SHP77 (cell line): ENCODE results near the gene OPRL1.
"Not testable (repeated sequence)": the region's sequence is repeated elsewhere in the genome, so short reads cannot be mapped to it uniquely, and the experiment has no call there.

Experiments used
- DNase-seq, 2 experiments: peaks; one replicate each; lab custom pipeline; 2025; lab: John Stamatoyannopoulos, UW

Gene OPRL1

GRCh38 chr20:64087226-64087825, 7.4 kb downstream of the OPRL1 start:
- DNase-seq: not testable (repeated sequence)

GRCh38 chr20:64088586-64088985, 8.7 kb downstream of the OPRL1 start:
- not testable (repeated sequence) for DNase-seq

- peak; percentile 24 to 39 for DNase-seq
Measured at GRCh38 chr20:64090165-64090564, 10.3 kb downstream of the OPRL1 start.

GRCh38 chr20:64091340-64091739, 11.5 kb downstream of the OPRL1 start:
- peak in 1 of 2 experiments; percentile 56 for DNase-seq

- peak; percentile 53 to 77 for DNase-seq
Measured at GRCh38 chr20:64091770-64092169, 11.9 kb downstream of the OPRL1 start.

GRCh38 chr20:64092258-64093012, 12.6 kb downstream of the OPRL1 start:
- DNase-seq: peak in 1 of 2 experiments; percentile 44

- peak; percentile 78 to 81 for DNase-seq
Measured at GRCh38 chr20:64093013-64093503, 13.2 kb downstream of the OPRL1 start.

- DNase-seq: no peak
Measured at GRCh38 chr20:64095455-64095854, 15.6 kb downstream of the OPRL1 start.

- DNase-seq: no peak
Measured at GRCh38 chr20:64095927-64096326, 16.0 kb downstream of the OPRL1 start.

GRCh38 chr20:64096535-64096934, 16.7 kb downstream of the OPRL1 start:
- no peak for DNase-seq

GRCh38 chr20:64098471-64099013, 18.7 kb downstream of the OPRL1 start:
- DNase-seq: no peak

GRCh38 chr20:64099086-64099786, 19.4 kb downstream of the OPRL1 start:
- peak; percentile 95 to 99 for DNase-seq

GRCh38 chr20:64099880-64100565, 20.1 kb downstream of the OPRL1 start:
- peak in 1 of 2 experiments; percentile 71 for DNase-seq

- no peak for DNase-seq
Measured at GRCh38 chr20:64100566-64100888, 20.6 kb downstream of the OPRL1 start.

- no peak for DNase-seq
Measured at GRCh38 chr20:64100946-64101688, 21.2 kb downstream of the OPRL1 start.

- DNase-seq: peak; percentile 54 to 74
Measured at GRCh38 chr20:64101731-64102621, 22.1 kb downstream of the OPRL1 start.

GRCh38 chr20:64102647-64103354, 22.9 kb downstream of the OPRL1 start:
- peak; percentile 70 to 84 for DNase-seq

- DNase-seq: peak in 1 of 2 experiments; percentile 34
Measured at GRCh38 chr20:64103871-64104666, 24.2 kb downstream of the OPRL1 start.
